Measurements from ENCODE around the gene SLC12A9. TPM values are rescaled to one million over a fixed set of nuclear protein-coding genes. Genes with fewer than 3 reads are reported as not detected.

The SLC12A9 gene
- total and polyA plus RNA-seq, 2 of the 8 experiments (the other 6 are each of a cell fraction or from before 2014, with no cell fraction given): 31.4 to 40.1 TPM

DNA sequence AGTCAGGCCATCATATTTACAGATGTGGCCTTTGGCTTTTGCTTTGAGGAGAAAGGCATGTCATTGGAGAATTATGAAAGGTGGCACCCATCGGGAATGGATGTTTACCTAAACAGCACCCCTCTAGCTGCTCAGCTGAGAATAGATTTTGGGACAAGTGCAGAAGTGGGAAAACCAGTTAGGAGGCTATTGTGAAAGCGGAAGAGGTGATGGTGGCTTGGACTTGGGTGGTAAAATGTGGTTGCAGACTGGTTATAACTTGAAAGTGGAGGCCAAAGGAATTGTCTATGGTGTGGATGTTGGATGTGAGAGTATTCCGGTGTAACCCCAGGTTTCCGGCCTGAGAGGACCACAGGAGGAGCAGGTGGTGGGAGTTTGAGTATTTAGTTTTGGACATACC is 5.2 kb upstream of the SLC12A9 start (continued):
- TF ChIP-seq GABPA (IDR thresholded peaks at IDR 0.05; ENCODE audit: borderline replicate concordance, insufficient read depth, low read length): no peak
